Fibroblast of pulmonary artery (primary cell): ENCODE data around the gene SOD1.
"Not testable (repeated sequence)": the region's sequence is repeated elsewhere in the genome, so short reads cannot be mapped to it uniquely, and the experiment has no call there.

Experiments used
- DNase-seq: peaks from one replicate; pipeline ENCODE4 v3.0.0-alpha.2; 2010; ENCODE audit warnings: low read depth
- H3K4me3 ChIP-seq: replicated peaks from 2 replicates; pipeline ENCODE4 v1.5.1; 2011; ENCODE audit warnings: low read depth, mild to moderate bottlenecking, control low read depth, low read length, moderate library complexity
- CTCF ChIP-seq: IDR thresholded peaks from 2 replicates; pipeline ENCODE4 v1.5.1; 2011; ENCODE audit warnings: mild to moderate bottlenecking, control low read depth, low read length, inconsistent platforms; ENCODE audit errors: missing control alignments

Gene SOD1

GRCh38 chr21:31636874-31637273 is 22.6 kb upstream of the SOD1 start:
- no peak for DNase-seq
- TF ChIP-seq CTCF: no peak
- H3K4me3 ChIP-seq: no peak overlapping the region

GRCh38 chr21:31641416-31641922 is 18.0 kb upstream of the SOD1 start:
- no peak for TF ChIP-seq CTCF
- DNase-seq: no peak
- no peak overlapping the region for H3K4me3 ChIP-seq

DNA sequence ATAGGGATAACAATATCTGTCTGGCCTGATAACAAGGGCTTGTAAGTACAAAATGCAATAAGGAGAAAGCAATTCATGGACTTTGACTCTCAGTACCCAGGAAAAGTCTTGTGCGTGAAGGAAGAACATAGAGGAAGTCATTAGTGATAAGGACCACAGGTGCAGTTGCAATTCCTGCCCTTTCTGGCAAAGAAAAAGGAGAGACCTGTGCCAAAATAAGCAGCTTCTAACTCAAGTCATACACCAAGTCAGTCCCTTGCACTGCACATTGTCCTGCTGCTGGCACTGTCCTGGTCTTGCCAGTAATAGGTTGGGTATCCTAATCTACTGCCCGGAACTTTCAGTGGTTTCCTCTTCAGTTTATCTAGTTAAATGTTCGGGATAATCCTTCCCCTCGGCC is 14.8 kb upstream of the SOD1 start:
- DNase-seq: peak; percentile 50
- TF ChIP-seq CTCF: no peak

DNA sequence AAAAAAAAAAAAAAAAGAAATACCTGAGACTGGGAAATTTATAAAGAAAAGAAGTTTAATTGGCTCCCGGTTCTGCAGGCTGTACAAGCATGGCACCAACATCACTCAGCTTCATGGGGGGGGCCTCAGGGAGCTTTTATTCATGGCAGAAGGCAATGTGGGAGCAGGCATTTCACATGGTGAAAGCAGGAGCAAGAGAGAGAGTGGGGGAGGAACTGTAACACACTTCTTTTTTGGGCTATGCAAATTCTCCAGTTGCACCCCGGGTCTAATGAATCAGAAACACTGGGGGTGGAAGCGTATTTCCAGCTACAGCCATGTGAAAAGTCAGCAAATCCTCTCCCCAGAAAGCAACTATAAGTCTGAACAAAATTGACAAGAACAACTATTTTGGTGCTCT is 11.8 kb upstream of the SOD1 start:
- TF ChIP-seq CTCF: no peak
- no peak overlapping the region for H3K4me3 ChIP-seq
- DNase-seq: no peak

More for the DNA sequence above, 14.8 kb upstream of the SOD1 start:
- no peak overlapping the region for H3K4me3 ChIP-seq

DNA sequence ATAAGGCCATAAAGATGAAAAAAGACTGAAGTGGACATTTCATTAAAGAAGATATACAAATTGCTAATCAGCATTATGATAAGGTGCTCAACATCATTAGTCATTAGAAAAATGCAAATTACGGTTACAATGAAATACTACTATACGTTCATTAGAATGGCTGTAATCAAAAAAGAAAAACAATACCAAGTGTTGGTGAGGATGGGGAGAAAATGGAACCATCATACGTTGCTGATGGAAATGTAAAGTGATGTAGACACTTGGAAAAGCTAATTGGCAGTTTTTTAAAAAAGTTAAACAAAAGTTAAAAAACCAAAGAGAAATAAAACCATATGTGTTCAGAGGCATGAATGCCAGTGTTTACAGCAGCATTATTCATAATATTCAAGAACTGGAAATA is 8.6 kb upstream of the SOD1 start:
- no peak for TF ChIP-seq CTCF
- H3K4me3 ChIP-seq: no peak overlapping the region
- DNase-seq: no peak

DNA sequence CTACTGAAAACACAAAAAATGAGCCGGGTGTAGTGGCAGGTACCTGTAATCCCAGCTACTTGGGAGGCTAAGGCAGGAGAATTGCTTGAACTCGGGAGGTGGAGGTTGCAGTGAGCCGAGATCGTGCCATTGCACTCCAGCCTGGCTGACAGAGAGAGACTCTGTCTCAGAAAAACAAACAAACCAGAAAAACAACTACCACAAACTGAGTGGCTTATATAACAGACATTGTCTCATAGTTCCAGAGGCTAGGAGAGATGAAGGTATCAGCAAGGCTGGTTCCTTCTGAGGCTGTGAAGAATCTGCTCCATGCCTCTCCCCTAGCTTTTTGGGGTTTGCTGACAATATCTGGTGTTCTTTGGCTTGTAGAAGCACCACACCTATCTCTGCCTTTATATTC is 8.0 kb upstream of the SOD1 start:
- not testable (repeated sequence) for DNase-seq, H3K4me3 ChIP-seq

DNA sequence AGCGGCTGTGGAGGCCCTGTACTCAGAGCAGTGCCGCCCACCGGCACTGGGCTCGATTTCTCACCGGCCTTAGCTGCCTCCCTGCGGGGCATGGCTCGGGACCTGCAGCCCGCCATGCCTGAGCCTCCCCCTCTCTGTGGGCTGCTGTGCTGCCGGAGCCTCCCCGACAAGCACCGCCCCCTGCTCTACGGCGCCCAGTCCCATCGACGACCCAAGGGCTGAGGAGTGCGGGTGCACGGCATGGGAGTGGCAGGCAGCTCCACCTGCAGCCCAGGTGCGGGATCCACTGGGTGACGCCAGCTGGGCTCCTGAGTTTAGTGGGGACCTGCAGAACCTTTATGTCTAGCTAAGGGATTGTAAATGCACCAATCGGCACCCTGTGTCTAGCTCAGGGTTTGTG is 5.2 kb upstream of the SOD1 start:
- DNase-seq: no peak
- no peak for TF ChIP-seq CTCF
- no peak overlapping the region for H3K4me3 ChIP-seq

DNA sequence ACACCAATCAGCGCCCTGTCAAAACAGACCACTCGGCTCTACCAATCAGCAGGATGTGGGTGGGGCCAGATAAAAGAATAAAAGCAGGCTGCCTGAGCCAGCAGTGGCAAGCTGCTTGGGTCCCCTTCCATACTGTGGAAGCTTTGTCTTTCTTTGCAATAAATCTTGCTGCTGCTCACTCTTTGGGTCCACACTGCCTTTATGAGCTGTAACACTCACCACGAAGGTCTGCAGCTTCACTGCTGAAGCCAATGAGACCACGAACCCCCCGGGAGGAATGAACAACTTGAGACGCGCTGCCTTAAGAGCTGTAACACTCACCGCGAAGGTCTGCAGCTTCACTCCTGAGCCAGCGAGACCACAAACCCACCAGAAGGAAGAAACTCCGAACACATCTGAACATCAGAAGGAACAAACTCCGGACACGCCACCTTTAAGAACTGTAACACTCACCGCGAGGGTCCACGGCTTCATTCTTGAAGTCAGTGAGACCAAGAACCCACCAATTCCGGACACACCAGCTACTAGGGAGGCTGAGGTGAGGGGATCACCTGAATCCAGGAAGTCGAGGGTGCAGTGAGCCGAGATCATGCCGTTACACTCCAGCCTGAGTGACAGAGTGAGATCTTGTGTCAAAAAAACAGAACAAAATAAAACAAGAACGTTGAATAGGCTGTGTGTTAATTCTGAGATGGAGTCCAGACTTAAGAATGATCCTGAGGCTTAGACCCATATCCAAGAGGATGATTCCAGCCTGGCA is 4.5 kb upstream of the SOD1 start:
- not testable (repeated sequence) for DNase-seq, H3K4me3 ChIP-seq
